GM18505 (cell line): Measurements from ENCODE around the gene CCDC54.

ENCODE experiments used
- ATAC-seq: cut with Tn5 transposase; IDR thresholded peaks from one replicate; pipeline ENCODE4 v1.9.1; 2021; ENCODE audit not compliant: unreplicated experiment
- POLR2A ChIP-seq: IDR thresholded peaks from 4 replicates; pipeline ENCODE4 v1.6.1; 2011; ENCODE audit warnings: borderline replicate concordance; ENCODE audit not compliant: insufficient read depth, insufficient read length; ENCODE audit errors: extremely low read depth

Gene CCDC54

GRCh38 chr3:107372506-107372905, 4.7 kb upstream of the CCDC54 start:
- no peak for ATAC-seq
- no peak for TF ChIP-seq POLR2A

GRCh38 chr3:107373896-107374295, 3.3 kb upstream of the CCDC54 start:
- ATAC-seq = no peak
- no peak for TF ChIP-seq POLR2A

GRCh38 chr3:107375682-107376081, 1.6 kb upstream of the CCDC54 start:
- no peak for TF ChIP-seq POLR2A
- ATAC-seq = no peak

GRCh38 chr3:107382631-107383030, 5.4 kb downstream of the CCDC54 start:
- ATAC-seq = no peak
- no peak for TF ChIP-seq POLR2A

- no peak for ATAC-seq
- no peak for TF ChIP-seq POLR2A
These were observed 7.2 kb downstream of the CCDC54 start for GRCh38 chr3:107384428-107384827.

- no peak for TF ChIP-seq POLR2A
- ATAC-seq = no peak
These were observed 7.7 kb downstream of the CCDC54 start for GRCh38 chr3:107384907-107385306.

- ATAC-seq = no peak
- no peak for TF ChIP-seq POLR2A
These were observed 10.3 kb downstream of the CCDC54 start for GRCh38 chr3:107387555-107387954.

GRCh38 chr3:107392549-107393165, 15.4 kb downstream of the CCDC54 start:
- ATAC-seq = no peak
- TF ChIP-seq POLR2A = no peak

GRCh38 chr3:107394502-107394901, 17.3 kb downstream of the CCDC54 start:
- no peak for ATAC-seq
- no peak for TF ChIP-seq POLR2A

- TF ChIP-seq POLR2A = no peak
- ATAC-seq = no peak
These were observed 17.8 kb downstream of the CCDC54 start for GRCh38 chr3:107395066-107395465.

GRCh38 chr3:107401301-107401700, 24.1 kb downstream of the CCDC54 start:
- no peak for TF ChIP-seq POLR2A
- no peak for ATAC-seq

GRCh38 chr3:107402214-107402613, 25.0 kb downstream of the CCDC54 start:
- TF ChIP-seq POLR2A = no peak
- no peak for ATAC-seq

- TF ChIP-seq POLR2A = no peak
- ATAC-seq = no peak
These were observed 27.7 kb downstream of the CCDC54 start for GRCh38 chr3:107404727-107405469.

GRCh38 chr3:107407355-107407754, 30.1 kb downstream of the CCDC54 start:
- no peak for TF ChIP-seq POLR2A
- no peak for ATAC-seq
